ENCODE data around the gene DUSP22.
"Not testable (repeated sequence)": the region's sequence is repeated elsewhere in the genome, so short reads cannot be mapped to it uniquely, and the experiment has no call there.

Gene DUSP22, protein sequence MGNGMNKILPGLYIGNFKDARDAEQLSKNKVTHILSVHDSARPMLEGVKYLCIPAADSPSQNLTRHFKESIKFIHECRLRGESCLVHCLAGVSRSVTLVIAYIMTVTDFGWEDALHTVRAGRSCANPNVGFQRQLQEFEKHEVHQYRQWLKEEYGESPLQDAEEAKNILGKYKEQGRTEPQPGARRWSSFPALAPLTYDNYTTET

GRCh38 chr6:291697-292505 lies at the start of gene DUSP22:
DUSP22 (plus strand) TSS chr6:292487; CDS start chr6:292540, 53 bp downstream.
- peak; percentile 83 for DNase-seq

- peak; percentile 58 for DNase-seq
Measured at GRCh38 chr6:246352-246751, 45.9 kb upstream of the DUSP22 start.

- DNase-seq = no peak
Measured at GRCh38 chr6:247351-247750, 44.9 kb upstream of the DUSP22 start.

- not testable (repeated sequence) for DNase-seq
Measured at GRCh38 chr6:248046-248445, 44.2 kb upstream of the DUSP22 start.

DNA sequence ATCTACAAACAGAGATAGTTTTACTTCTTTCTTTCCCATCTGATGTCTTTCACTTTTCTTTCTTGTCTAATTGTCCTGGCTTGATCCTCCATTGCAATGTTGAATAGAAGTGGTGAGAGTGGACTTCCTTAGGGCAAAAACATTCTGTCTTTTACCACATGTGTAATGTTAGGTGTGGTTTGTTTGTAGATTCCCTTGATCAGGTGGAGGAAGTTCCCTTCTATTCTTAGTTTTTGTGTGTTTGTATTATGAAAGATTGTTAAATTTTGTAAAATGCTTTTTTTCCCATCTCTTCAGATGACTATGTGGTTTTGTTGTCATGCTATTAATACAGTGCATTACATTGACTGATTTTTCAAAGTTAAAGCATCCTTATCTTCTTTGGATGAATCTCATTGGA lies 41.6 kb upstream of the DUSP22 start:
- no peak for DNase-seq

DNA sequence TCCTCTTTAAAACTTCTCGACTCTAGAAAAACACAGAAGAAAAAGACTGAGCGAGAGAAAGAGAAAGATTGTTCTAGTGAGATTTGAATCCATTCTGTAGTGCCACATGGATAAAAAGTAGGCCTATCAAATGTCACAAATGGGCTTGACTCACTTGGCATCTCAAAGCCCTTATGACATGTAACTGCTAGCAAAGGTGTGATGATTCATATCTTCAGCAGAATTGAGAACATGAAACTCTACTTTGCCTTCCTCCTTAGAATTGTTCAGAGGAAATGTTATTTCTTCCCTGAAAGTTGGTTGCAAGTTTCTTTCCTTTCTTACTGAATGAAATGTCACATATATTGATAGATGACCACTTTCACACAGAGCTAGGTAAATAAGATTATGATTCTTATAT lies 40.4 kb upstream of the DUSP22 start:
- DNase-seq = peak; percentile 9

- DNase-seq = no peak
Measured at GRCh38 chr6:252775-253535, 39.3 kb upstream of the DUSP22 start.

DNA sequence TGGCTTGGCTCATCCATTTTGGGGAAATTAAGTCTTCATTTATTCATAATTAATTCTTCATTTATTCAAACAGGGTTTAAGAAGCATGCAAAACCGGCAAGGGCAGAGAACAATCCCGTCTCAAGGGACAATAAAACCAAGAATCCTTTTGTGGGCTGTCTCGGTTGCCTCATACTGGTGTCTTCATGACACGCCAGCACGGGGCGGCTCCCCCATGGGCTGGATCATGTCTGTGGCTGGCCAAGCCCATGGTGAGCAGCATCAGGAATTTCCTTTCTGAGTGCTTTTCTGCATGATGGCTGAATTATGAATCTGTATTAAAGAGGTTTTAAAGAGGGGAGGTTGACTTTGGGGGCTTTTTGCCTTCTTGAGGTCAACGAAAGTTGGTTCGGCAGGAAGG lies 38.3 kb upstream of the DUSP22 start:
- no peak for DNase-seq

DNA sequence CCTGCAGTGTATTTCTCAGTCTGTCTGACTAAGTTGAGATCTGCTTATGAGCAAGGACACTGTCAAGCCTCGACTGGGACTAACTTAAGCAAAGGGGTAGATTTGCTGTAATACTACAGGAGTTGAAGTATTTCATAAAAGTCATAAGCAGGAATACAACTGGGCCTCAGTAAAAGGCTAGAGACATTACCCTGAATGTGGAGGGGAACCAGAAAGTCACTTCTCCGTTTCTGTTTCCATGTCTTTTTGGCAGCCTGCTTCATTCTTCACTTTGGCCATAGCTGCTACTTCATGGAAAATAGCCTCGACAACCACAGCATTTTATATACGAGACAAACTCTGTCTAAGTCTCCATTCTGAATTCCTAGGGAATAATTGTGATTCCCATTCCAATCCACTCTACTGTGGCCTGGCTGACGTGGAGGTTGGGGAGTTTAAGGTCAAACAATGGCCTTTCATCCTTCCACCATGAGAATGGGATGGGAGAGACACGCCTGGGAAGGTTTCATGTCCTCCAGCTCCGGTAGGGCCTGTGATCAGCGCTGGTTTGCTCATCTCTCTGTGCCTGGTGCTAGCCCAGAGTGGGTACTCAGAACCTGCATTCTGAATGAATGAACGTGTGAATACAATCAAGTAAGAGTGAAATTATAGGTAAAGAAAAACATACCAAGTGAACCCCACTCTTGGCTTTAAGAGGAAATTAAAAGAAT lies 37.1 kb upstream of the DUSP22 start:
- no peak for DNase-seq

- no peak for DNase-seq
Measured at GRCh38 chr6:255751-256083, 36.6 kb upstream of the DUSP22 start.

DNA sequence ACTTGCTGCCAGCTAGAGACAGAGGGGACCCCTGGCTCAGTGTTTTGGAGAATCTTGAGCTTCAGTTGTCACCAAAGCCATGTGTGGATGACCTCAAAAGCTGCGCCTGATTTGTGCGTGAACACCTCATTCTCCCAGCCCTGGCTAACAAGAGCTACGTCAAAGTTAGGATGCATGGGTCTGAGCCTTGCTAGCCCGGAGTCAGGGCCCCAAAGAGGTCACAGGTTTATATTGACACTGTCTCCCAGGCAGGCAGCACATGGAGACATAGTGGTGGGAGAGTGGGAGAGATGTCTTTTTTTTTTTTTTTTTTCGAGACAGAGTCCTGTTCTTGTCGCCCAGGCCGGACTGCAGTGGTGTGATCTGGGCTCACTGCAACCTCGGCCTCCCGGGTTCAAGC lies 36.1 kb upstream of the DUSP22 start:
- no peak for DNase-seq

DNA sequence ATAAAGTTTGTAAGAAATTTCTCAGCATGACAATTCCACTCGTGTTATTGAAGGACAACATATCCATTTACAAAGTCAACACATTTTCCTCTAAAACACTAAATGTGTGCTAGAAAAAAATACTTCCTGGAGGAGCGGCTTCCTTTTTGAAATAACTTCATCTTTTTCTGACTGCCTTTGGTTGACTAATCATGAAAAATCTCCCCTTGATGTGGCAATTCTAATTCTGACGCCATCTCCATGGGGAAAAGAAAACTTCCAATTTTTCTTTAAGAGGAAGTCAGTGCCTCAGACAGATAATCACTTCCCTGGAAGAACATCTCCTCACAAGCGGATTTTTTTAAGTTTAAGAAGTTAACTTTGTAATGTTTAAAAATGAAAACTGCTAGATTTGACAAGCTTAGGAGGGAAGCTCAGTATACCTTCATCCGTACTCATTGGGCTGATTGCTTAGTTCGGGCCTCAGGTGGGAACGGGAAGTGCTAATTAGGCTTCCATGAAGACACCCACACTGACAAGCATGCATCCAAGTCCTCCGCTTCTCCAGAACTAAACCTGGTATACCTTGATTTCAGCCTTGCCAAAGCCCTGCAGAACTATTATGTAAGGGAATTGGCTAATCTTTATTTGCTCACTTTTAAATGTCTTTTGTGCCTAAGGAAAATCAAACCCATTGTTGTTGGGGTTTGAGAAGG lies 35.1 kb upstream of the DUSP22 start:
- peak; percentile 33 for DNase-seq

GRCh38 chr6:257774-258173 lies 34.5 kb upstream of the DUSP22 start:
- DNase-seq = no peak

- DNase-seq = no peak
Measured at GRCh38 chr6:259316-259715, 33.0 kb upstream of the DUSP22 start.

DNA sequence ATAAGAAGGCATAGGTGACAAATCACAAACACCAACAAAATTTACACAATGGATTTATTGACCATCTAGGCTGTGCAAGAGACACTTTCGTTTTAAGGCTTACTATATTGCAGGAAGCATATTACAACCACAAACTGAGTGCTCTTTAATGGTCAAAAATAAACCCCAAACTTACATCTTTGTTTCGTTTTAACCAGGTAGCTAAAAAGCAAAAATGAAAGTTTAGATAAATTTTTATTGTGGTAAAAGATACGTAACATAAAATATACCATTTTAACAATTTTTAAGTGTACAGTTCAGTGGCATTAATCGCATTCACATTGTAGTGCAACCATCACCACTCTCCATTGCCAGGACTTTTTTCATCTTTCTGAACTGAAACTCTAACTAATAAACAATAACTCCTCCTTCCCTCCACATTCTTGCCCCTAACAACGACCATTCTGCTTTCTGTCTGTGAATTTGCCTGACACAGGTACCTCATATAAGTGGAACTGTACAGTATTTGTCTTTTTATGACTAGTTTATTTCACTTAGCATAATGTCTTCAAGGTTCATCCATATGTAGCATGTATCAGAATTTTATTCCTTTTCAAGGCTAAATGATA lies 32.3 kb upstream of the DUSP22 start:
- DNase-seq = no peak

DNA sequence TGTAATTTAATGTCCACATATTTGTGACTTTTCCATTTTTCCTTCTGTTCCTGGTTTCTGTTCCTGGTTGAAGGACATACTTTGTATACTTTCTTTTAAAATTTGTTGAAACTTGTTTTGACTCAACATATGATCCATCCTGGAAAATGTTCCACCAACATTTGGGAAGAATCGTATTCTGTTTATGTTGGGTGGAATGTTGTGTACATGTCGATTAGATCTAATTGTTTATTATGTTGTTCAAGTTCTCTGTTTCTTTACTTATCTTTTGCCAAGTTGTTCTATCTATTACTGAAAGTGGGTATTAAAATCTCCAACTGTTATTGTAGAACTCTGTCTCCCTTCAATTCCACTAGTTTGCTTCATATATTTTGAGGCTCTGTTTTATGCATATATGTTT lies 27.7 kb upstream of the DUSP22 start:
- no peak for DNase-seq

DNA sequence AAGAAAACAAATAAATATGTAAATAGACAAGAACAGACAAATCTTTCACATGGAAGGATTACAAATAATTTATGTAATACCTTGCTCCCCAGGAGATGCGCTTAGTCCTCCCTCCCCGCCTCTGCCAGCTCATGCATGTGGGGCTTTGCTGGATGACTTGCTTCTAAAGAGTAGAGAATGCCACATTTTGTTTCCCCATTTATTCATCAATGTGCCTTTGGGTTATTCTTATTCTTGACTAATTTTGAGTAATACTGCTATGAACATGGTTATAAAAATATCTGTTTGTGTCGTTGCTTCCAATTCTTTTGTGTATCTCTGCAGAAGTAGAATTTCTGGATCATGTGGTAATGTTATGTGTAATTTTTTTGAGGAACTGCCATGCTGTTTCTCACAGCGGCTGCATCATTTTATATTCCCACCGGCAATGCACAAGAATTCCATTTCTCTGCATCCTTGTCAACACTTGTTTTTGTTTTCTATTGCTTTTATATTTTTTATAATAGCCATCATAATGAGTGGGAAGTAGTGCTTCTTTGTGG lies 23.8 kb upstream of the DUSP22 start:
- DNase-seq = no peak

DNA sequence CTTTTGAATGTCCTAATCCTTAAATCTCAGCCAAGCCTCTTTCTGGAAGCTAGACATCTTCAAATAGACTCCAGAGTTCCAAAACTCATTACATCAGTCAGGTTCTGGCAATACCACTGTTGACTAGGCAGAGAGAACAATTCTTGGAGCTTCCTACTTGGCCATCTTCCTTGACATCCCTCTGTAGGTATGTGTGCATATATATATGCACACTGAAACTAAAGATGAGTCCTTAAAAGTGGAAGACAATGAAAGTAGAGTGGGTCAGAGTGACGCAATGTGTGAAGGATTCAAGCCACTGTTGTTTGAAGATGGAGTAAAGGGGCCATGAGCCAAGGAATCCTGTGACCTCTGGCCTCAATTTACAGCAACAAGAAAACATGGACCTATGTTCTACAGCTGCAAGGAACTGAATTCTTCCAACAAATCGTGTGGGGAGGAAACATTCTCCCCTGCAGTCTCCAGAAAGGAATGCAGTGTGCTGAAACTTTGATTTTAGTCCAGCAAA lies 18.7 kb upstream of the DUSP22 start:
- DNase-seq = peak; percentile 2

DNA sequence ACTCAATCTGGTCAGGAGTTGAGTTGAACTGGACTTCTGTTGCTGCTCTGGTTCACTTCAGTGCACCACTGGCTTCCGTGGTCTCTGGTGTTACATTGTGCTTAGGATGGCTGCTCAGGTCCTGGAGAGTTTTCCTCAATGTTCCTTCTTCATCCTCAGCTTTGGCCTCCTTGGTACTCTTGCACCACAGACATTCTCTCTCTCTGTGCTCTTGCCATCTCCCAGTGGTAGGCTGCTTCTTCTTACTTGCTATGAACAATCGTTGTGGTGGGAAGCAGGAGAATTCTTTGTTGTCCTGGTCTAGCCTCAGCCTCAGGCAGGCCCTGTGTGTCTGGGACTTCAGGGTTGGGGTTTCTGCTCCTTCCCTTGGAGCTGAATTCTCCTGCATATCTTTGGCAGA lies 14.5 kb upstream of the DUSP22 start:
- no peak for DNase-seq

- DNase-seq = no peak
Measured at GRCh38 chr6:278494-278893, 13.8 kb upstream of the DUSP22 start.

DNA sequence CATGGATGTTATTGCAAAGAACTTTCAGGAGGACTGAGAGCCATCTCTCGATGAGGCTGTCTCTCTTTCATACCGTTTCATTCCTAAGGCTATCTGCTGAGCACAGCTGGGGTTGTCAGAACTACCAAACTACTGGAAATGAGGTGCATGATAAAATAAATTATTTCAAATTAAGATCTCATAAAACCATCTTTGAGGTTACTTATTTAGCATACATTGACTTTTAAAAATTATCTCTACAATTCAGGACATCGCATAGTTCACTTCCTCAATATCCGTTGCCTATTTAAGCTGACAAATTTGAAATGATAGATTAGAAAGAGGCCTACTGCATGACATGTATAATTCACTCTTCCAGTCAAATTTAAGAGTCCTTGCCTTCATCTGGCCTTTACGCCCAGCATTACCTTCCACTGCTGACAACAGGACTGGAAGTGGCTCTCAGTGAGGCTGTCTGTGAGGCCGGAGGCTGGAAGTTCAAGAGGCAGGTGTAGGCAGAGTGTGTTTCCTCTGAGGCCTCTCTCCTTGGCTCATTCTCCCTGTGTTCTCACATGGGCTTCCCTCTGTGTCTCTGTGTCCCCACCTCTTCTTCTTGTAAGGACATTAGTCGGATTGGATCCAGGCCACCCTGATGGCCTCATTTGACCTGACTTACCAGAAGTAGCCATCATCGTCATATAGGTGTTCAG lies 12.8 kb upstream of the DUSP22 start:
- no peak for DNase-seq
